SU-DHL-6 (cell line): ENCODE data around the gene ATP7A.

ENCODE experiments used
- CTCF ChIP-seq: fragments of 200-600 bp; sonication (generic); IDR thresholded peaks from one replicate; pipeline ENCODE4 v1.5.1; 2017; ENCODE audit warnings: antibody characterized with exemption, mild to moderate bottlenecking, low read length, moderate library complexity; ENCODE audit not compliant: insufficient read depth, poor library complexity, severe bottlenecking
- EZH2phosphoT487 ChIP-seq: fragments of 200-600 bp; sonication (generic), shearing (Covaris generic); conservative IDR thresholded peaks from 2 replicates; pipeline ENCODE4 v1.6.1; 2018; ENCODE audit warnings: mild to moderate bottlenecking, antibody characterized with exemption, low read length, moderate library complexity, mixed read lengths

- TF ChIP-seq CTCF (no peak), EZH2phosphoT487 (no peak)
These were observed 66.6 kb downstream of the ATP7A start for GRCh38 chrX:77977095-77977494.
